HG03439 (cell line): ENCODE results near the gene ZMAT5.
A peak's percentile ranks its signal among the peaks of the same experiment; 100 is the strongest.

ENCODE experiments used
- ATAC-seq: cut with Tn5 transposase; IDR thresholded peaks from one replicate; pipeline ENCODE4 v1.9.1; 2021; ENCODE audit warnings: mild to moderate bottlenecking, moderate library complexity; ENCODE audit not compliant: unreplicated experiment

Gene ZMAT5

GRCh38 chr22:29787371-29787980 lies 20.7 kb upstream of the ZMAT5 start:
- no peak for ATAC-seq

GRCh38 chr22:29786031-29786430 lies 19.2 kb upstream of the ZMAT5 start:
- no peak for ATAC-seq

GRCh38 chr22:29784451-29785361 lies 17.9 kb upstream of the ZMAT5 start:
- no peak for ATAC-seq

- ATAC-seq, result no peak
These were observed 15.4 kb upstream of the ZMAT5 start for GRCh38 chr22:29782061-29782845.

- no peak for ATAC-seq
These were observed 14.2 kb upstream of the ZMAT5 start for GRCh38 chr22:29780748-29781676.

GRCh38 chr22:29780220-29780619 lies 13.4 kb upstream of the ZMAT5 start:
- ATAC-seq, result no peak

- no peak for ATAC-seq
These were observed 6.4 kb upstream of the ZMAT5 start for GRCh38 chr22:29773233-29773632.

GRCh38 chr22:29772170-29772641 lies 5.4 kb upstream of the ZMAT5 start:
- no peak for ATAC-seq

GRCh38 chr22:29769723-29770321 lies 3.0 kb upstream of the ZMAT5 start:
- ATAC-seq, result no peak

- ATAC-seq, result no peak
These were observed 1.4 kb upstream of the ZMAT5 start for GRCh38 chr22:29768052-29768693.

GRCh38 chr22:29767171-29768051 lies 604 bp upstream of the ZMAT5 start, which contains the start of gene UQCR10:
Gene UQCR10 (plus strand): TSS chr22:29767369. CDS start chr22:29767399, 30 bp downstream.
- peak; percentile 76 for ATAC-seq

- ATAC-seq, result no peak
These were observed 739 bp downstream of the ZMAT5 start for GRCh38 chr22:29765905-29766631.

GRCh38 chr22:29762263-29762662 lies 4.5 kb downstream of the ZMAT5 start:
- ATAC-seq, result no peak

GRCh38 chr22:29758959-29759358 lies 7.8 kb downstream of the ZMAT5 start:
- no peak for ATAC-seq

- no peak for ATAC-seq
These were observed 8.7 kb downstream of the ZMAT5 start for GRCh38 chr22:29758068-29758622.

- no peak for ATAC-seq
These were observed 9.7 kb downstream of the ZMAT5 start for GRCh38 chr22:29757096-29757495.

- ATAC-seq, result no peak
These were observed 10.5 kb downstream of the ZMAT5 start for GRCh38 chr22:29756341-29756740.
